Measurements from ENCODE around the gene MIF4GD.

GRCh38 chr17:75318211-75318610 lies 47.2 kb upstream of the MIF4GD start:
- no peak for TF ChIP-seq CTCF (IDR thresholded peaks at IDR 0.05)
- TF ChIP-seq POLR2AphosphoS5 (IDR thresholded peaks at IDR 0.05) = no peak
